Measurements from ENCODE around the gene MRPL33.

Gene MRPL33

GRCh38 chr2:27811768-27812167 is 40.2 kb downstream of the MRPL33 start:
- Histone ChIP-seq H3K36me3 (no peaks in the 10 kb centered on the region), H3K9me3 (no peaks in the 10 kb centered on the region; the same call in 1 of the 2 replicates), H3K4me1 (peaks cover 5% of the 10 kb centered on the region; the same call in 1 of the 2 replicates), H3K27me3 (no peaks in the 10 kb centered on the region), H3K4me3 (ENCODE audit: low read depth, low read length) (no peak overlapping the region)
- no peak for TF ChIP-seq CTCF (IDR thresholded peaks at IDR 0.05; ENCODE audit: low read depth, low read length)
- DNase-seq, result no peak

- Histone ChIP-seq H3K27me3 (no peaks in the 10 kb centered on the region), H3K9me3 (no peaks in the 10 kb centered on the region; the same call in 1 of the 2 replicates), H3K4me3 (ENCODE audit: low read depth, low read length) (no peak overlapping the region), H3K4me1 (peaks cover 11% of the 10 kb centered on the region), H3K36me3 (no peaks in the 10 kb centered on the region)
- TF ChIP-seq CTCF (IDR thresholded peaks at IDR 0.05; ENCODE audit: low read depth, low read length), result no peak
- DNase-seq, result no peak
Observed at GRCh38 chr2:27814758-27815157, 43.2 kb downstream of the MRPL33 start.

- H3K4me1 ChIP-seq, result peaks cover 11% of the 10 kb centered on the region
- H3K36me3 ChIP-seq, result no peaks in the 10 kb centered on the region
- H3K4me3 ChIP-seq (ENCODE audit: low read depth, low read length), result no peak overlapping the region
- H3K9me3 ChIP-seq, result no peaks in the 10 kb centered on the region; the same call in 1 of the 2 replicates
- TF ChIP-seq CTCF (IDR thresholded peaks at IDR 0.05; ENCODE audit: low read depth, low read length), result no peak
- DNase-seq, result peak; percentile 71
- H3K27me3 ChIP-seq, result no peaks in the 10 kb centered on the region
Observed at GRCh38 chr2:27815860-27816438, 44.4 kb downstream of the MRPL33 start.

GRCh38 chr2:27822049-27822448 is 50.5 kb downstream of the MRPL33 start:
- no peak for DNase-seq
- no peaks in the 10 kb centered on the region for H3K27me3 ChIP-seq
- H3K36me3 ChIP-seq, result no peaks in the 10 kb centered on the region
- peaks cover 3% of the 10 kb centered on the region for H3K4me1 ChIP-seq
- H3K9me3 ChIP-seq, result 0 out of 2 replicates have a peak, but pooled peaks cover 3% of the 10 kb centered on the region
- TF ChIP-seq CTCF (IDR thresholded peaks at IDR 0.05; ENCODE audit: low read depth, low read length), result no peak
- no peak overlapping the region for H3K4me3 ChIP-seq (ENCODE audit: low read depth, low read length)

GRCh38 chr2:27823135-27823534 is 51.6 kb downstream of the MRPL33 start:
- Histone ChIP-seq H3K4me1 (no peaks in the 10 kb centered on the region), H3K27me3 (no peaks in the 10 kb centered on the region), H3K4me3 (ENCODE audit: low read depth, low read length) (no peak overlapping the region), H3K36me3 (no peaks in the 10 kb centered on the region), H3K9me3 (0 out of 2 replicates have a peak, but pooled peaks cover 3% of the 10 kb centered on the region)
- no peak for DNase-seq
- TF ChIP-seq CTCF (IDR thresholded peaks at IDR 0.05; ENCODE audit: low read depth, low read length), result no peak

GRCh38 chr2:27823569-27823968 is 52.0 kb downstream of the MRPL33 start:
- TF ChIP-seq CTCF (IDR thresholded peaks at IDR 0.05; ENCODE audit: low read depth, low read length), result no peak
- Histone ChIP-seq H3K9me3 (0 out of 2 replicates have a peak, but pooled peaks cover 3% of the 10 kb centered on the region), H3K4me3 (ENCODE audit: low read depth, low read length) (no peak overlapping the region), H3K4me1 (no peaks in the 10 kb centered on the region), H3K36me3 (no peaks in the 10 kb centered on the region), H3K27me3 (no peaks in the 10 kb centered on the region)
- no peak for DNase-seq
